Measurements from ENCODE around the gene AFG3L2. TPM values are rescaled to one million over a fixed set of nuclear protein-coding genes. Genes with fewer than 3 reads are reported as not detected.
A peak's percentile ranks its signal among the peaks of the same experiment; 100 is the strongest.

The AFG3L2 gene
- total and polyA plus RNA-seq, 2 of the 8 experiments (the other 6 are each of a cell fraction or from before 2014, with no cell fraction given): 29.7 to 84.8 TPM

DNA sequence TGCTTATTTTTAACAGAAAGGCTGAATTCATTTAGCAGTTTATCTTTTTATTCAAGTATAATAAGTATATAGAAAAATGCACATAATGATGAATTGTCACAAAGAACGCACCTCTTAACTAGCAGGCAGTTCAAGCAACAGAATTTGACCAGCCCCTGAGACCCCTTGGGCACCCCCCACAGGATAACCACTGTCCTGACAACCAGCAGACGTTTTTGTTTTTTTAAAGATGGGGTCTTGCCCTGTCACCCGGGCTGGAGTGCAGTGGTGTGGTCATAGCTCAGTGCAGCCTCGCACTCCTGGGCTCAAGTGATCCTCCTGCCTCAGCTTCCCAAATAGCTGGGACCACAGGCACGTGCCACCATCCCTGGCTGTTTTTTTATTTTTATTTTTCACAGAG lies 44.7 kb upstream of the AFG3L2 start:
- peaks cover 2 to 3% of the 10 kb centered on the region in 2 experiments for H4K20me1 ChIP-seq (replicated peaks in 1 of 2; ENCODE audit: control insufficient read depth in 1 of 2, insufficient read depth in 2 of 2, low read length in 2 of 2)
- no peak overlapping the region for H3K23ac ChIP-seq (ENCODE audit: insufficient read length)
- H3K4me1 ChIP-seq (replicated peaks in 1 of 4; ENCODE audit: control insufficient read depth in 3 of 4, insufficient read depth in 4 of 4, low read length in 3 of 4): peaks cover 0 to 12% (median 6%) of the 10 kb centered on the region in 4 experiments; a peak in 6 of 7 replicates
- no peak overlapping the region for H4K8ac ChIP-seq (ENCODE audit: extremely low read depth, insufficient read depth, low read length)
- H3K79me1 ChIP-seq (ENCODE audit: low read depth, low read length): no peaks in the 10 kb centered on the region
- H2BK20ac ChIP-seq (ENCODE audit: low read length): no peak overlapping the region
- no peak overlapping the region for H2BK15ac ChIP-seq (ENCODE audit: low read length)
- DNase-seq (ENCODE audit: low read depth in 1 of 2, low spot score in 2 of 2) (no peak), FAIRE-seq (no peak)
- H2AK5ac ChIP-seq (ENCODE audit: low read depth, low read length): no peak overlapping the region
- peak overlapping the region; percentile 76 to 84; a peak in 2 of 4 replicates for H3K4me2 ChIP-seq (ENCODE audit: insufficient read depth in 1 of 2, low read depth in 2 of 2, low read length in 2 of 2)
- H2BK120ac ChIP-seq (replicated peaks; ENCODE audit: low read depth, low read length): no peak overlapping the region
- H3K27me3 ChIP-seq (replicated peaks in 1 of 4; ENCODE audit: control insufficient read depth in 3 of 4, extremely low read depth in 1 of 4, insufficient read depth in 3 of 4, low read length in 3 of 4): no peaks in the 10 kb centered on the region
- no peak overlapping the region for H3K27ac ChIP-seq (ENCODE audit: low read depth, low read length)
- H3K18ac ChIP-seq (ENCODE audit: extremely low read depth, low read length): no peak overlapping the region
- H3K9ac ChIP-seq (replicated peaks in 1 of 4; ENCODE audit: extremely low read depth in 1 of 4, low read depth in 3 of 4, low read length in 3 of 4): no peak overlapping the region
- no peak overlapping the region for H4K91ac ChIP-seq (replicated peaks; ENCODE audit: insufficient read length, low read length)
- no peaks in the 10 kb centered on the region for H3K79me2 ChIP-seq (ENCODE audit: control insufficient read depth in 1 of 2, insufficient read depth in 2 of 2, low read length in 2 of 2)
- H3K9me3 ChIP-seq (ENCODE audit: insufficient read depth in 2 of 2, low read depth in 1 of 2, low read length in 1 of 2): peaks cover 3 to 4% of the 10 kb centered on the region in 2 experiments; a peak in 3 of 4 replicates
- H4K5ac ChIP-seq (ENCODE audit: insufficient read length, low read depth, low read length): no peak overlapping the region
- no peak overlapping the region for H2BK12ac ChIP-seq (ENCODE audit: low read depth, low read length)
- 74% methylated on average over 5 of the region's 5 CpGs; no CpG with 5 or more reads in 1 of the 2 experiments for WGBS, 2 experiments (ENCODE audit: extremely low coverage in 1 of 2, insufficient coverage in 1 of 2, insufficient read length in 1 of 2, insufficient replicate concordance in 2 of 2, low coverage in 1 of 2, low lambda C conversion rate in 2 of 2, missing lambda C conversion rate in 1 of 2)
- peaks cover 5% of the 10 kb centered on the region; the same call in 1 of the 2 replicates for H3K23me2 ChIP-seq (ENCODE audit: low read depth, low read length)
- H3K56ac ChIP-seq (replicated peaks; ENCODE audit: insufficient read length, low read depth, low read length): no peak overlapping the region
- H3K4me3 ChIP-seq (ENCODE audit: extremely low read depth in 1 of 4, insufficient read depth in 2 of 4, low read depth in 3 of 4, low read length in 4 of 4): peak overlapping the region in 1 of 4 experiments; percentile 64; a peak in 3 of 8 replicates
- H3K36me3 ChIP-seq (ENCODE audit: control insufficient read depth in 2 of 4, insufficient read depth in 4 of 4, low read length in 3 of 4): peaks cover 0 to 5% (median 3%) of the 10 kb centered on the region in 4 experiments; a peak in 4 of 8 replicates
- no peak overlapping the region for H2AFZ ChIP-seq (ENCODE audit: low read length)
- H2BK5ac ChIP-seq (ENCODE audit: low read depth, low read length): no peak overlapping the region
- POLR2A ChIA-PET (ENCODE audit: partially characterized antibody): interaction anchor here (0.7 to 2.7 kb wide), 8 partner anchors 8 to 83 kb away, joined by 3 to 9 read pairs (median 4); partner anchors contain the start of gene PRELID3A
- CTCF ChIA-PET (ENCODE audit: partially characterized antibody): interaction anchor here (0.6 to 5.5 kb wide), 8 partner anchors 17 to 238 kb away, joined by 3 to 40 read pairs (median 4); no protein-coding TSS in a partner anchor
- H3K14ac ChIP-seq (ENCODE audit: insufficient read length): no peak overlapping the region
- no peak overlapping the region for H3K4ac ChIP-seq (replicated peaks; ENCODE audit: insufficient read length, low read depth, low read length)
- TF ChIP-seq RAD21 (IDR thresholded peaks at IDR 0.05 in 1 of 2, conservative IDR thresholded peaks at IDR 0.05 in 1 of 2; ENCODE audit: low read depth in 2 of 2, low read length in 2 of 2): peak; percentile 7 to 32; a peak in 2 of 4 replicates
- TF ChIP-seq SRF (IDR thresholded peaks at IDR 0.05; ENCODE audit: low read depth, low read length): no peak
- no peak for TF ChIP-seq NANOG (IDR thresholded peaks at IDR 0.05; ENCODE audit: insufficient read depth, low read depth, low read length, poor library complexity, severe bottlenecking)
- no peak for TF ChIP-seq SP4 (IDR thresholded peaks at IDR 0.05; ENCODE audit: low read length)

Data from H1 (cell line).